ENCODE data around the gene AK5.

DNA sequence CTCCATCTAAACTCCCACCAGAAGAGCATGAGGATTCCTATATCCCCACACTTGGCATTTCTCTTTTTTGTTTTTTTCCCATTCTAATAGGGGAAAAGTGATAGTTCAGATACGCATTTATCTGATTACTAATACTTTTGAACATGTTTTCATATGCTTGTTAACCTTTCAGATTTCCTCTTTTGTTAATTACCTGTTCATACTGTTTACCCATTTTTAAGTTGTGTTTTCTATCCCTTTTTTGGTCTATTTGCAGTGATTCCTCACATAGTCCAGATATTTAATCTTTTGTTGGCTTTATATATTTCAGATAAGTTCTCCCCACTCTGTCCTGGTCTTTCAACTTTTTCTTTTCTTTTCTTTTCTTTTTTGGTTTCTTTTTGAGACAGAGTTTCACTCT is 49.0 kb upstream of the AK5 start:
- TF ChIP-seq, protein P1, sequence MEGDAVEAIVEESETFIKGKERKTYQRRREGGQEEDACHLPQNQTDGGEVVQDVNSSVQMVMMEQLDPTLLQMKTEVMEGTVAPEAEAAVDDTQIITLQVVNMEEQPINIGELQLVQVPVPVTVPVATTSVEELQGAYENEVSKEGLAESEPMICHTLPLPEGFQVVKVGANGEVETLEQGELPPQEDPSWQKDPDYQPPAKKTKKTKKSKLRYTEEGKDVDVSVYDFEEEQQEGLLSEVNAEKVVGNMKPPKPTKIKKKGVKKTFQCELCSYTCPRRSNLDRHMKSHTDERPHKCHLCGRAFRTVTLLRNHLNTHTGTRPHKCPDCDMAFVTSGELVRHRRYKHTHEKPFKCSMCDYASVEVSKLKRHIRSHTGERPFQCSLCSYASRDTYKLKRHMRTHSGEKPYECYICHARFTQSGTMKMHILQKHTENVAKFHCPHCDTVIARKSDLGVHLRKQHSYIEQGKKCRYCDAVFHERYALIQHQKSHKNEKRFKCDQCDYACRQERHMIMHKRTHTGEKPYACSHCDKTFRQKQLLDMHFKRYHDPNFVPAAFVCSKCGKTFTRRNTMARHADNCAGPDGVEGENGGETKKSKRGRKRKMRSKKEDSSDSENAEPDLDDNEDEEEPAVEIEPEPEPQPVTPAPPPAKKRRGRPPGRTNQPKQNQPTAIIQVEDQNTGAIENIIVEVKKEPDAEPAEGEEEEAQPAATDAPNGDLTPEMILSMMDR (optimal IDR thresholded peaks at IDR 0.05 in 1 of 3, IDR thresholded peaks at IDR 0.05 in 1 of 3, conservative IDR thresholded peaks at IDR 0.05 in 1 of 3; ENCODE audit: extremely low read depth in 1 of 3, insufficient read depth in 2 of 3, low read length in 3 of 3) = no peak
- TF ChIP-seq EZH2 (IDR thresholded peaks at IDR 0.05; ENCODE audit: low read length) = no peak
